DLD1 (cell line): ENCODE measurements around the gene KLK15.
"Not testable (repeated sequence)": the region's sequence is repeated elsewhere in the genome, so short reads cannot be mapped to it uniquely, and the experiment has no call there.

Experiments
- in situ Hi-C: cut with HindIII; loops from 2 replicates; pipeline ENCODE4 v1.10.0; 2017; ENCODE audit warnings: low sequenced_read_pairs

Gene KLK15

DNA sequence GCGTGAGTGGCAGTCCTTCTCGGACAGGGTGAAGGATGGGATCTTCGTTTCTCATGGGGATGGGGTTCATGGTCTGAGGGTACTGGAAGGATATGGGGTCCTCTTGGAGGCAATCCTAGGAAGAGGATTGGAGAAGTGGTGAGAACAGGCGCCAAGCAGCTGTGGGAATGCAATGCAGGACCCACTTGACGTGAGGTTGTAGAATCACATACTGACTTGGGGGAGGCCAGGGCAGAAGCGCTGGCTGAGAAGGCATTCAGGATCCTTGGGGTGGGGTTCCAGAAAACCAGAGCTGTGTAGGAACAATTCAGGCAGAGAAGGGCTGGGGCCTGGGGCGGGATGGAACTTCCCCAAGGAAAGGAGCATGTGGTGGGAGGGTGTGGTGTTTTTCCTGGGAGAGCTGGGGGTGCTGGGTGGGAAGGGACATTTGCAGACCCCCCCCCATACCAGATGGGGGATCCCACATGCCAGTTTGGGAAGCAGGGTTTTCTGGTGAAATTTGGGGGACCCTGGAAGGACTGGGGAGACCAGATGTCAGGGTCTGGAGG, 10.6 kb downstream of the KLK15 start:
- in situ Hi-C loops, result no loop called here

- in situ Hi-C loops, result no loop called here
These were observed 11.8 kb downstream of the KLK15 start for GRCh38 chr19:50821622-50822021.

GRCh38 chr19:50821248-50821612, 12.1 kb downstream of the KLK15 start:
- in situ Hi-C loops, result no loop called here

- in situ Hi-C loops, result no loop called here
These were observed 12.7 kb downstream of the KLK15 start for GRCh38 chr19:50820549-50821247.

- in situ Hi-C loops, result no loop called here
These were observed 13.3 kb downstream of the KLK15 start for GRCh38 chr19:50820086-50820485.

DNA sequence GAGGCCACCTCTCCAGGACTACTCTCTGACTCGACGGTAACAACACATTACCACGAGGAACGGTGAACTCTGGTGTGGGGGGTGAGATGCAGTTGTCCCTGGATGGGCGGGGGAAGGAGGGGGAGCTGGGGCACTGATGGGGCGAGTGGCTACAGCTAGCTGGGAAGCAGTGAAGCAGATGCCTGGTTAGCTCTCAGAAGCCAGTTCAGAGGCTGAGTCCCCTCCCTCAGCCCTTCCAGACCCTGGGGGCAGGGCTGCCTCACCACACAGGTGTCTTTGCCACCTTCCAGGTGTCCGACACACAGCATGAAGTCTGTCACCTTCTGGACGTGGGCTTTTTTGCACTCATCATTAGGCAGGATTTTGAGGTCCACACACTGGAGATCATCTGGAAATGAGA, 13.7 kb downstream of the KLK15 start:
- in situ Hi-C loops, result no loop called here

DNA sequence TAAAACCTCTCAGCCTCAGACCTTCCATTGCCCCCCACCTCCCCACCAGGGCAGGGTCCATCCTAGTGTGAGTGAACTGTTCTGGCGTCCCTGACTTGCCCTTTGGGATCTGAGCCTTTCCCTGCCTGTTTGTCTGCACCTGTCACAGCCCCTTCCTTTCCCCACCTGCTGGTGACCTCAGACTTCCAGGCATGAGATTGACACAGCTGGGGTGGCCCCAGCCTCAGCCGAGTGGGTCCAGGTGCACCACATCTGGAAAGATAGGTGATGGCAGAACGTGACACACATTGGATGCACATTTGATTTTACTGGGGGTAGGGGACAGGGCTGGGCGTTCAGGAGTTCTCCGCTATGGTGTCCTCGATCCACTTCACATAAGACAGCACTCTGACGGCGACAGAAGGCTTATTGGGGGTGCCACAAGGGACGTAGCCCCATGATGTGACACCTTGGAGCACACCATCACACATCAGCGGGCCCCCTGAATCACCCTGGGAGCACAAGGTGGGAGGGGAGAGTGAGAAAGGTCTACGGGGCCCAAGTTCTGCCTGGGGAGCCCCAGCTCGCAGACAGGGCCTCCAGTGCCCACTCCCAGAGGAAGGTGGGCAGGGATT, 14.4 kb downstream of the KLK15 start:
- in situ Hi-C loops, result no loop called here

DNA sequence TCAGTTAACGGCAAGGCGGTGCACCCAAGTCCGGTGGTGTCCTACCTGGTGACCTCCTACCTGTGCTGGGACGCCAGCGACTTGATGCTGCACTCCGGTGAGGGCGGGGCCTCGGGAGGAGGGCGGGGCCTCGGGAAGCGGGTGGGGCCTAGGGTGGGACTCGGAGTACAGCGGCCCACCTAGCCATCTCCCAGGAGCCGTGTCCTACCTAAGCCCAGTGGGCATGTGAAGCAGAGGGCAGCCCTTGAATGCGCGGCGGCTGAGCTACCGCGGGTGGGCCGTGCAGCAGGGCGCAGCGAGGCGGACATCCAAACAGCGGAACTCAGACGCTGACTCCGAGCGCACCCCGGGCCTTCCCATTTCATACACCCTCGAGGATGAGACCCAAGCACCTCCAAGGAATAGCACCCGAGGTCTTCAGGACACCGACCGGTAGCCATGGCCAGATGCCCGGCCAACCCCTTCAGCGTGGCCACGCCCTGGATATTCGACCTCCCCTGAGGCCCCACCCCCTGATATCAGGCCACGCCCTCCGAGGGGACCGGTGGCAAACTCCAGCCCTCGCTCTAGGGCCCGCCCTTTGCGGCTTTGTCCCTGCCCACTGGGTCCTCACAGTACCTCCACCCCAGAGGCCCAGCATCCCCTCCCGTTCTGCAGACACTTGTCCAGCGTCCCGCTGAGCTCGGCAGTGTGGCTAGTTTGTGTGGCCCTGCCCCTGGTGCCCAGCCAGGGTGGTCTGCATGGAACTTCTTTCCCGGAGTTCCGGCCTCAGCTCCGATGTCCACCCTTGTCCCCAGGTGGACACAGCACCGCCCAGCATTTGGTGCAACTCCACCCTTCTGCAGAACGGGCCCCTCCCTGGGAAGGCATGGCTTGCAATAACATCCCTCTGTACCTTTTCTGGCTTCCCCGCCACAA, 15.2 kb downstream of the KLK15 start:
- in situ Hi-C loops, result no loop called here

DNA sequence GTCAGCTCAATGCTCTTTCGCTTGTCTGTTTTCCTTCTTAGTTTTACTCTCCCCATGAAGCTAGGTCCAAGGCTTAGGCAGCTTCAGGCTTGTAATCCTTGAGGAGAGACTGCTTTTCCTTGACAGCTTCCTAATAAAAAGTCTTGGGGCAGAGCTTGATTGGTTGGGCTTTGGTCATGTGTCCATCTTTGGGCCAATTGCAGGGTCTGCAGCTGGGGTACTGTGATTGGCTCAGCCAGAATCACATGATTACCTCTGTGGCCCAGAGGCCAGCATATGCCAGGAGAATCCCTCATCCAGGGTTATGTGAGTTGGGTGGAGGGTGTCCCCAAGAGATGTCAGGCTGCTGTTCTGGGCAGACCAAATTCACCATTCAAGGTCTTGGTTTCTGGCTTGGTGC, 17.9 kb downstream of the KLK15 start:
- in situ Hi-C loops, result no loop called here

DNA sequence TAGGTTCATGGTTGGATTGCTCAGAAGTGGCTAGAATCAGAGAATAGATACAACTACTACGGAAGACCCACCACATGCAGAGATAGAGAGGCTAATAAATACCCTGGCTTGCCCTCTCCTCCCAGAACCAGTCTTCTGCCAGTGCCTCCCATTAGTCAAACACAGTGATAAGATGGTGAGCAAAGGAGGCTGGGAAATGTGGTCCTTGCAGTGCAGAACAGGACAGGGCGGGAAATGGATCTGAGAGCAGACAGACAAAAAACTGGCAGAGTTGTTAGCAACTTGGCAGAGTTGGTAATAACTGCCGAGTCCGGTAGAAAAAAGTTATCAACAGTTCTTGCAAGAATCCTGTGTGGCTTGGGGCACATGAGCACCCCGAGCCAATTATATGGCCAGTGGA, 18.5 kb downstream of the KLK15 start:
- in situ Hi-C loops, result no loop called here

GRCh38 chr19:50812474-50812873, 20.9 kb downstream of the KLK15 start:
- in situ Hi-C loops, result no loop called here

DNA sequence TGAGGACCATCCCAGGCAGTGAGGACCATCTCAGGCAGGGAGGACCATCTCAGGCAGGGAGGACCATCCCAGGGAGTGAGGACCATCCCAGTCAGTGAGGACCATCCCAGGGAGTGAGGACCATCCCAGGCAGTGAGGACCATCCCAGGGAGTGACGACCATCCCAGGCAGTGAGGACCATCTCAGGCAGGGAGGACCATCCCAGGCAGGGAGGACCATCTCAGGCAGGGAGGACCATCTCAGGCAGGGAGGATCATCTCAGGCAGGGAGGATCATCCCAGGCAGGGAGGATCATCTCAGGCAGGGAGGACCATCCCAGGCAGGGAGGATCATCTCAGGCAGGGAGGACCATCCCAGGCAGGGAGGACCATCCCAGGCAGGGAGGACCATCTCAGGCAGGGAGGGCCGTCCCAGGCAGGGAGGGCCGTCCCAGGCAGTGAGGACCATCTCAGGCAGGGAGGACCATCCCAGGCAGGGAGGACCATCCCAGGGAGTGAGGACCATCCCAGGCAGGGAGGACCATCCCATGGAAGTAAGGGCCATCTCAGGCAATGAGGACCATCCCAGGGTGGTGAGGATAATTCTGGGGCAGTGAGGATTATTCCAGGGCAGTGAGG, 21.6 kb downstream of the KLK15 start:
- in situ Hi-C loops, result not testable (repeated sequence)

DNA sequence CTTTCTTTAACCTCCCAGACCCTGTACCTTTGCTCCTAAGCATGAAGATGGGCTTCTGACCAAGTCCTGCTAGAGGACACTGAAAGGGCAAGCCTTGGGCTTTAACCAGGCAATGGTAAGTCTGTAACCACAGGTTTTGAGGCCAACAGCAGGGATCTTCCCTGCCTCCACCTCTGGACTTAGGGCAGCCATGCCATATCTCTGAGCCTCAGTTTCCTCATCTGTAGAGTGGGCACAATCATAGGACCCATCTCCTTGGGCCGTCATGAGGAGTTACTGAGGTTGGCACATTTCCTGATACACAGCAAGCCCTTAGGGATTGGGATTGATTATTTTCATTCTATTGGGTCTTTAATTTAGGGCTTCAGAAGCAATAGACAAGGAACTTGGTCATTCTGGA, 24.5 kb downstream of the KLK15 start:
- in situ Hi-C loops, result no loop called here

- in situ Hi-C loops, result no loop called here
These were observed 28.7 kb downstream of the KLK15 start for GRCh38 chr19:50804420-50805272.

- in situ Hi-C loops, result no loop called here
These were observed 29.5 kb downstream of the KLK15 start for GRCh38 chr19:50803633-50804419.

DNA sequence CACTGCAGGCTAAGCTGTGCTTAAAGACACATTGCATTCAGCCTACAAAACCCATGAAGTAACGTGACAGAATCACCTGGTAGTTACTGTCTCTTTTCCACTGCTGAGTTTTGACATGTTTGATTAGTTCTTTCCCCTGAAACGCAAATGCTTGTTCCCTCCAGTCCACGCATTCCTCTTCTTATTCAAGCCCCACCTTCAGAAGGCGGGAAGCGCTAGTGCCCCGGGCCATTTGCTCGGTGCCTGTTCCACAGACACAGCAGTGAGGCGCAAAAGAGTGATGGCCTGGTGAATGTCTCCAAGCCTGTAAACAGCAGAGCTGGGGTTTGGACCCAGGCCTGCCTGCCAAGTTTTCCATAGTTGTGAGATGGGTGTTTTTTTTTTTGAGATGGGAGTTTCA, 32.3 kb downstream of the KLK15 start:
- in situ Hi-C loops, result no loop called here

- in situ Hi-C loops, result no loop called here
These were observed 33.9 kb downstream of the KLK15 start for GRCh38 chr19:50799547-50799851.

- in situ Hi-C loops, result no loop called here
These were observed 34.5 kb downstream of the KLK15 start for GRCh38 chr19:50798659-50799546.
